ENCODE data around the gene NSG2. TPM values are rescaled to one million over a fixed set of nuclear protein-coding genes. Genes with fewer than 3 reads are reported as not detected.

Gene NSG2
- total RNA-seq, 1 donor, result not detected

- no peak for DNase-seq (ENCODE audit: low read depth)
- no peak for TF ChIP-seq CTCF (IDR thresholded peaks at IDR 0.05; ENCODE audit: insufficient read depth, low read length)
- H3K4me3 ChIP-seq (ENCODE audit: low read depth, low read length), result no peak overlapping the region
Observed at GRCh38 chr5:174154559-174154958, 109.1 kb downstream of the NSG2 start.

- no peak overlapping the region for H3K4me3 ChIP-seq (ENCODE audit: low read depth, low read length)
- no peak for TF ChIP-seq CTCF (IDR thresholded peaks at IDR 0.05; ENCODE audit: insufficient read depth, low read length)
- no peak for DNase-seq (ENCODE audit: low read depth)
Observed at GRCh38 chr5:174155281-174155680, 109.8 kb downstream of the NSG2 start.

- TF ChIP-seq CTCF (IDR thresholded peaks at IDR 0.05; ENCODE audit: insufficient read depth, low read length), result no peak
- no peak for DNase-seq (ENCODE audit: low read depth)
- no peak overlapping the region for H3K4me3 ChIP-seq (ENCODE audit: low read depth, low read length)
Observed at GRCh38 chr5:174155706-174156105, 110.2 kb downstream of the NSG2 start.

GRCh38 chr5:174157048-174157447 is 111.5 kb downstream of the NSG2 start:
- no peak overlapping the region for H3K4me3 ChIP-seq (ENCODE audit: low read depth, low read length)
- TF ChIP-seq CTCF (IDR thresholded peaks at IDR 0.05; ENCODE audit: insufficient read depth, low read length), result no peak
- no peak for DNase-seq (ENCODE audit: low read depth)

Other genes with a start within 250 kb of the NSG2 start
- gene CPEB4, start 157.4 kb upstream of the NSG2 start, total RNA-seq (ENCODE audit: low replicate concordance), result 14.0 and 24.4 TPM in 2 replicates
- not detected in 2 replicates for gene C5orf47, start 56.5 kb upstream of the NSG2 start, total RNA-seq (ENCODE audit: low replicate concordance)

All from fibroblast of the aortic adventitia (primary cell).